BJ (cell line): ENCODE measurements around the gene GPATCH4. TPM values are rescaled to one million over a fixed set of nuclear protein-coding genes. Genes with fewer than 3 reads are reported as not detected.

ENCODE experiments used
- CTCF ChIA-PET: fragments of 350-600 bp; formaldehyde crosslinking; extraction: SDS; loops from one replicate; lab custom pipeline; 2021; ENCODE audit warnings: antibody characterized with exemption, inconsistent platforms; lab: Yijun Ruan, JAX
- POLR2A ChIA-PET: fragments of 300-600 bp; sonication (Branson Sonifier 250); formaldehyde crosslinking; extraction: SDS; loops from one replicate; lab custom pipeline; 2021; ENCODE audit warnings: antibody characterized with exemption; lab: Charles Lee
- DNase-seq: peaks from one replicate; pipeline ENCODE4 v3.0.0-alpha.2; 2011; ENCODE audit warnings: low read depth
- H3K27me3 ChIP-seq: 2 replicates; pipeline ENCODE4 v1.6.0; 2011; ENCODE audit warnings: low read length; ENCODE audit not compliant: control insufficient read depth, insufficient read depth
- H3K36me3 ChIP-seq: 2 replicates; pipeline ENCODE4 v1.5.1; 2011; ENCODE audit warnings: low read length; ENCODE audit not compliant: control insufficient read depth, insufficient read depth
- H3K4me3 ChIP-seq: 2 replicates; pipeline ENCODE4 v1.5.1; 2011; ENCODE audit warnings: low read depth, mild to moderate bottlenecking, control low read depth, low read length
- CTCF ChIP-seq: IDR thresholded peaks from 2 replicates; pipeline ENCODE4 v1.5.1; 2011; ENCODE audit warnings: low read depth, mild to moderate bottlenecking, control low read depth, inconsistent platforms, low read length, moderate library complexity; ENCODE audit not compliant: insufficient read depth
- polyA plus RNA-seq: library from polyadenylated mRNA; depleted of rRNA; stranded (reverse); fragments of >200 nt; gene quantifications from 2 replicates; pipeline ENCODE4 v1.2.3, GENCODE V29; 2011

GPATCH4 gene
- polyA plus RNA-seq, 1 experiment = 21.2 TPM

DNA sequence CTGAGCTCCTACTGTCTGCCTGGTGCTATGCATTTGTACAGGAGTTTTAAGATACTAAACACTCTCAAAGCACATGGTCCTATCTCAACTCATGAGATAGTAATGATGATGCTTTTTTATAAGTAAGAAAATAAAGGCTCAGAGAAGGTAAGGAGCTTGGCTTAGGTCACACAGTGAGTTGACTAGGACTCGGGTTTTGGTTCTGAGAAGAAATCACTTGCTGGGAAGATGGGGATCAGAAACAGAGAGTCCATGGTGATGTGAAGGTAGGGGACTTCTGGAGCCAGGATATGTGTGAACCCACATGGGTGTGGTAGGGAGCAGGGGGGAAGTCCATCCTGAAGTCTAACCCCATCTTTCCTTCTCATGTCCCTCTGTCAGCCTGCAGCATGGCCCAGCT is 44.4 kb upstream of the GPATCH4 start:
- ChIA-PET CTCF (interaction anchor here (0.9 to 2.9 kb wide), 6 partner anchors 10 to 32 kb away, joined by 3 to 7 read pairs (median 4); partner anchors contain the start of gene NES), POLR2A (no interaction called here)
- no peak for DNase-seq
- Histone ChIP-seq H3K36me3 (no peaks in the 10 kb centered on the region), H3K4me3 (no peak overlapping the region), H3K27me3 (peaks cover 74% of the 10 kb centered on the region)
- TF ChIP-seq CTCF = no peak

DNA sequence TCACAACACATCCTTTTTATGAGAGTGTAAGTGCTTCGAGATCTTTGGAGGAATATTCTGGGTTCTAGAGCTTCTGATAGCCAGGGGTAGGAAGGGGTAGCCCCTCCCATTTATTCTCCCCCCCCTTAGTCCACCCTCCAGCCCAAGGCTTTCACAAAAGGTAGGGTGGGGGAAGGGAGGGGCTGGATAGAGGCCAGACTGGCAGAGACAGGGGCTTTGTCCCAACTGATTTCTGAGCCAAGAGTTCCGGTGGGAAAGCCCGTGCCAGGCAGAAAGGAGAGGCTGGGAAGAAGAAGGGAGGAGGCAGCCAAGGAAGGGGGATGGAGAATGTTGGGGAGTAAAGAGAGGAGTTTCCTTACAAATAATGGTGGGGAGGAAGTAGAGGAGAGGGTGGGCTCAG is 43.8 kb upstream of the GPATCH4 start:
- ChIA-PET POLR2A (no interaction called here), CTCF (interaction anchor here (1.0 to 4.2 kb wide), 4 partner anchors 11 to 33 kb away, joined by 3 to 27 read pairs (median 6); partner anchors contain the start of gene NES)
- no peak for TF ChIP-seq CTCF
- H3K4me3 ChIP-seq = no peak overlapping the region
- peaks cover 76% of the 10 kb centered on the region for H3K27me3 ChIP-seq
- DNase-seq = no peak
- H3K36me3 ChIP-seq = no peaks in the 10 kb centered on the region

- Histone ChIP-seq H3K27me3 (peaks cover 78% of the 10 kb centered on the region), H3K4me3 (no peak overlapping the region), H3K36me3 (no peaks in the 10 kb centered on the region)
- ChIA-PET CTCF (interaction anchor here (2.9 to 4.2 kb wide), 2 partner anchors 21 to 33 kb away, joined by 7 to 27 read pairs; partner anchors contain the start of gene NES), POLR2A (no interaction called here)
- no peak for TF ChIP-seq CTCF
- DNase-seq = no peak
These were observed 43.4 kb upstream of the GPATCH4 start for GRCh38 chr1:156644640-156645039.

DNA sequence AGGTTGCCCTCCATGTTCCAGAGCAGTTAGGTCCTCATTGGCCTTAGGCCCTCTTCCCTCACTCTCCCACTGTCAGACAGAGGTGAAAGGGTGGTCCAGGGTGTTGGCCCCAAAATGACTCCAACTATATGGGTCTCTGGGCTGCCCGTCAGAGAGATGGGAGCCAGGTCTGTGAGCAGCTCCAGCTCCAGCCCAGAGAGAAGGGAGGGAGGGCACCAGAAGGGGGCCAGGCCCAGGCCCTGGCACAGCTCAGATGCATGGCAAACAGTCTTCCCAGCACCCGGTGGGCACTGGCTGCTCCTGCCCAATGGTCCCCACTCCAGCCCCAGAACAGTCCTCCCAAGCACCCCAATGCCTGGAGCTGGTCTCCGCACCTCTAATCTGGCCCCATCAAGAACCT is 42.9 kb upstream of the GPATCH4 start:
- CTCF ChIA-PET = interaction anchor here (0.5 to 4.2 kb wide), 7 partner anchors 12 to 409 kb away, joined by 3 to 27 read pairs (median 5); partner anchors contain the start of gene NES
- no peak for DNase-seq
- POLR2A ChIA-PET = no interaction called here

GRCh38 chr1:156643778-156644092 is 42.5 kb upstream of the GPATCH4 start:
- no peak for TF ChIP-seq CTCF
- POLR2A ChIA-PET = no interaction called here

More for the DNA sequence above, 42.9 kb upstream of the GPATCH4 start:
- Histone ChIP-seq H3K4me3 (no peak overlapping the region), H3K27me3 (peaks cover 82% of the 10 kb centered on the region), H3K36me3 (no peaks in the 10 kb centered on the region)
- no peak for TF ChIP-seq CTCF

More at GRCh38 chr1:156643778-156644092, 42.5 kb upstream of the GPATCH4 start:
- Histone ChIP-seq H3K27me3 (peaks cover 83% of the 10 kb centered on the region), H3K36me3 (no peaks in the 10 kb centered on the region), H3K4me3 (no peak overlapping the region)
- CTCF ChIA-PET = interaction anchor here (0.5 to 4.2 kb wide), 8 partner anchors 12 to 409 kb away, joined by 3 to 27 read pairs (median 6); partner anchors contain the start of gene NES
- no peak for DNase-seq
